ENCODE data around the gene PGRMC1.

DNA sequence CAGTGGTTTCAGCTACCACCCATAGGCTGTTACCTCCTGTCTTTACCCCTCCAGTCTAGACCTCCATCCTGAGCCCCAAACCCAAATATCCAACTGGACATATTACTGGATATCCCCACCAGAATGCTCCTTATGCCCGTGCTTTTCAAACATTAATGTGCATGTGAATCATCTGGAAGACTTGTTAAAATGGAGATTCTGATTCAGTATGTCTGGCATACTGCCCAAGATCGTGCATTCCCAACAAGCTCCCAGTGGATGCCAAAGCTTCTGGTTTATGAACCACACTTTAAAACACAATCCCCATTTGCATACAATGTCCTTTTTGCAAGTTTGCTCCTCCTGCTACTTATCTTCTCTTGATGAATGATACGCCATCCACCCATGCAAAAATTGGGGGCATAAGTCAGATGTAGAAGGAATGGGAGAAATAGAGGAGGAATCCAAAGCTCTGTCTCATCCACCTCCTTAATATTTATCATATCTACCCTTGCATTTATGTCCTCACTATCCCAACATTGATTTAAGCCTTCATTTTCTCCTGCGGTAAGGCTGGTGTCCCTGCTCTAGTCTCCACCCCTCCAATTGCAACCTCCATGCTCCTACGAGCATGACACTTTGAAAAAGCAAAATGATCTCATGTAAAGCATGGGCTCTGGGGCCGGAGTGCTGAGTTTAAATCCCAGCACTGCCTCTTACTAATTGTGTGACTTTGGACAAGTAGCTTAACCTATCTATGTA, 7.4 kb upstream of the PGRMC1 start:
- TF ChIP-seq NFRKB (IDR thresholded peaks at IDR 0.05), result no peak
- TF ChIP-seq, protein P1, sequence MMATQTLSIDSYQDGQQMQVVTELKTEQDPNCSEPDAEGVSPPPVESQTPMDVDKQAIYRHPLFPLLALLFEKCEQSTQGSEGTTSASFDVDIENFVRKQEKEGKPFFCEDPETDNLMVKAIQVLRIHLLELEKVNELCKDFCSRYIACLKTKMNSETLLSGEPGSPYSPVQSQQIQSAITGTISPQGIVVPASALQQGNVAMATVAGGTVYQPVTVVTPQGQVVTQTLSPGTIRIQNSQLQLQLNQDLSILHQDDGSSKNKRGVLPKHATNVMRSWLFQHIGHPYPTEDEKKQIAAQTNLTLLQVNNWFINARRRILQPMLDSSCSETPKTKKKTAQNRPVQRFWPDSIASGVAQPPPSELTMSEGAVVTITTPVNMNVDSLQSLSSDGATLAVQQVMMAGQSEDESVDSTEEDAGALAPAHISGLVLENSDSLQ (IDR thresholded peaks at IDR 0.05), result no peak
